Measurements from ENCODE around the gene XRRA1.

The XRRA1 gene

GRCh38 chr11:74951226-74951625 is 2.3 kb upstream of the XRRA1 start:
- no peak for DNase-seq

- no peak for DNase-seq
These were observed 1.6 kb upstream of the XRRA1 start for GRCh38 chr11:74950374-74950969.

GRCh38 chr11:74949753-74950137 is 854 bp upstream of the XRRA1 start:
- no peak for DNase-seq

- peak in 2 of 4 experiments; percentile 16 to 17 for DNase-seq
These were observed 369 bp downstream of the XRRA1 start for GRCh38 chr11:74948546-74948897.

GRCh38 chr11:74942073-74942759 is 6.7 kb downstream of the XRRA1 start:
- no peak for DNase-seq

- DNase-seq = no peak
These were observed 7.4 kb downstream of the XRRA1 start for GRCh38 chr11:74941492-74941891.

GRCh38 chr11:74937696-74938475 is 11.0 kb downstream of the XRRA1 start:
- DNase-seq = no peak

GRCh38 chr11:74936976-74937375 is 11.9 kb downstream of the XRRA1 start:
- no peak for DNase-seq

- DNase-seq = no peak
These were observed 12.8 kb downstream of the XRRA1 start for GRCh38 chr11:74936087-74936486.

- no peak for DNase-seq
These were observed 13.6 kb downstream of the XRRA1 start for GRCh38 chr11:74935285-74935684.

- DNase-seq = no peak
These were observed 15.1 kb downstream of the XRRA1 start for GRCh38 chr11:74933765-74934164.

- DNase-seq = no peak
These were observed 16.1 kb downstream of the XRRA1 start for GRCh38 chr11:74932797-74933196.

- peak in 1 of 4 experiments; percentile 7 for DNase-seq
These were observed 16.7 kb downstream of the XRRA1 start for GRCh38 chr11:74932169-74932568.

GRCh38 chr11:74929431-74930363 is 19.2 kb downstream of the XRRA1 start:
- DNase-seq = peak; percentile 88 to 96 (median 92)

- no peak for DNase-seq
These were observed 21.4 kb downstream of the XRRA1 start for GRCh38 chr11:74927496-74927895.

- no peak for DNase-seq
These were observed 22.4 kb downstream of the XRRA1 start for GRCh38 chr11:74926304-74927030.

GRCh38 chr11:74925281-74925680 is 23.6 kb downstream of the XRRA1 start:
- DNase-seq = no peak

GRCh38 chr11:74923125-74923524 is 25.8 kb downstream of the XRRA1 start:
- no peak for DNase-seq

GRCh38 chr11:74909812-74910211 is 39.1 kb downstream of the XRRA1 start:
- no peak for DNase-seq

GRCh38 chr11:74909385-74909784 is 39.5 kb downstream of the XRRA1 start:
- DNase-seq = no peak

- no peak for DNase-seq
These were observed 43.6 kb downstream of the XRRA1 start for GRCh38 chr11:74905326-74905725.

- no peak for DNase-seq
These were observed 46.5 kb downstream of the XRRA1 start for GRCh38 chr11:74902342-74902741.

Data from suppressor macrophage (primary cell).